ENCODE measurements around the gene LTV1.

The LTV1 gene

DNA sequence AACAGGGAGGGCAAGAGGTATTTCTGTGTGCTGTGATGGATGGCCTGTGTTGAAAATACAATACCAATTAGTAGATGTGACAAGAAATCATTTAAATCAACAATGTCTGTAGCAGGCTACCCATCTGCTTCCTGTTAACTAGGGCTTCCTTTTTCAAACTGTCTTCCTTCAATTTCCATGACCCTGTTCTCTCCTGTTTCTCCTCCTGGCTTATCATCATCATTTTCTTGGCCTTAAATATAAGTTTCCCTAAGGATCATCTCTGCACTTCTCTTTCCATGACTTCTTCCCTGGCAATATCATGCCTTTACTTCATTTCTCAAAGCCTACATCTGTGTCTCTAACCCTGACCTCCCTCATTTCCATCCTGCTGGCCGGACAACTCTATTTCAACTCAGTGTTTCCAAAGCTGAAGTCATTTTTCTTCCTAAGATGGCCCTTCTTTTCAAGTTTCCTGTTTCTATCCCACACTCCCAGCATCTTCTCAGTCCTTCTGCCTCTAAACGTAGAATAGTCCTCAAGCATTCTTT, 39.3 kb downstream of the LTV1 start:
- no peaks in the 10 kb centered on the region for H3F3A ChIP-seq (ENCODE audit: insufficient read depth)
- H3K36me3 ChIP-seq (ENCODE audit: low read length), result no peaks in the 10 kb centered on the region
- no peak overlapping the region for H3K4me3 ChIP-seq (ENCODE audit: insufficient read depth, low read length, poor library complexity, severe bottlenecking)
- TF ChIP-seq, protein P1, sequence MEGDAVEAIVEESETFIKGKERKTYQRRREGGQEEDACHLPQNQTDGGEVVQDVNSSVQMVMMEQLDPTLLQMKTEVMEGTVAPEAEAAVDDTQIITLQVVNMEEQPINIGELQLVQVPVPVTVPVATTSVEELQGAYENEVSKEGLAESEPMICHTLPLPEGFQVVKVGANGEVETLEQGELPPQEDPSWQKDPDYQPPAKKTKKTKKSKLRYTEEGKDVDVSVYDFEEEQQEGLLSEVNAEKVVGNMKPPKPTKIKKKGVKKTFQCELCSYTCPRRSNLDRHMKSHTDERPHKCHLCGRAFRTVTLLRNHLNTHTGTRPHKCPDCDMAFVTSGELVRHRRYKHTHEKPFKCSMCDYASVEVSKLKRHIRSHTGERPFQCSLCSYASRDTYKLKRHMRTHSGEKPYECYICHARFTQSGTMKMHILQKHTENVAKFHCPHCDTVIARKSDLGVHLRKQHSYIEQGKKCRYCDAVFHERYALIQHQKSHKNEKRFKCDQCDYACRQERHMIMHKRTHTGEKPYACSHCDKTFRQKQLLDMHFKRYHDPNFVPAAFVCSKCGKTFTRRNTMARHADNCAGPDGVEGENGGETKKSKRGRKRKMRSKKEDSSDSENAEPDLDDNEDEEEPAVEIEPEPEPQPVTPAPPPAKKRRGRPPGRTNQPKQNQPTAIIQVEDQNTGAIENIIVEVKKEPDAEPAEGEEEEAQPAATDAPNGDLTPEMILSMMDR (IDR thresholded peaks at IDR 0.05; ENCODE audit: insufficient read depth, low read length, poor library complexity, severe bottlenecking), result no peak
- TF ChIP-seq EZH2phosphoT487 (conservative IDR thresholded peaks at IDR 0.05; ENCODE audit: low read length), result no peak
- no peaks in the 10 kb centered on the region for H3K79me2 ChIP-seq (ENCODE audit: insufficient read depth, low read length)
- H3K27ac ChIP-seq (ENCODE audit: low read depth, low read length), result no peak overlapping the region
- no peaks in the 10 kb centered on the region for H4K20me1 ChIP-seq (ENCODE audit: low read depth, low read length)
- H3K9ac ChIP-seq (ENCODE audit: low read length), result no peak overlapping the region
- no peaks in the 10 kb centered on the region for H3K9me2 ChIP-seq (replicated peaks; ENCODE audit: insufficient read depth, low read length)
- no peaks in the 10 kb centered on the region for H3K27me3 ChIP-seq (ENCODE audit: low read length)
- H3K4me2 ChIP-seq (ENCODE audit: low read depth, low read length, poor library complexity, severe bottlenecking), result no peak overlapping the region
- H3K9me3 ChIP-seq (ENCODE audit: insufficient read depth, low read length), result no peaks in the 10 kb centered on the region
- H2AFZ ChIP-seq (ENCODE audit: low read depth, low read length, severe bottlenecking), result no peak overlapping the region

DNA sequence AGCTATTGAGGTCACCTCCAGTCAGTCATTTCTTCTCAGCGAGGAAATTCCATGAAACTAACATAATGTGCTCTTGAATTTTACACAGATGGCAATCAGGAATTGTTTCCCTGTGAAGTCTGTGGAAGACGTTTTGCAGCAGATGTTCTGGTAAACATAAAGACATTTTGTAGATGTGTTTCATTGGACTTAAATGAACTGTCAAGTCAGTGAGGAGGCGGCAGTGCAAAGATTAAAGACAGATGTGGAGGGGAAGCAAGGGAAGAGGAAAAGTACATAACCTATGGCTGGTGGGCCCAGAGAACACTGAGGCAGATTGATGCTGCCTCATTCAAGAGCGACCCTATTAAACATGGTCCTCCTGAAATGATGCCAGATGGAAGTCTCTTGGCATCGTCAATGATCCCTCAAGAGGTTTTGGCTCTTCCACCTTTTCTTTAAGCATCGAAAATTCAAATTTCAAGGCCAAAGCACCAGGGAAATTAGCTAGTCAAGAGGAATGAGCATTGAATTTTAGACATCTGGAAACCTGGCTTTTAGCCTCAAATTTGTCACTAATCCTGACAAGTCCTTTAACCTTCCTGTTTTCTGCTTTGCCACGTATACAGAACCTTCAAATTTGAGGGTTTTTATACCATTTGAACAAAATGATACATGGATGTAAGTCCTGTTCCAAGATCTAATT, 41.2 kb downstream of the LTV1 start:
- no peak overlapping the region for H2AFZ ChIP-seq (ENCODE audit: low read depth, low read length, severe bottlenecking)
- no peaks in the 10 kb centered on the region for H3K27me3 ChIP-seq (ENCODE audit: low read length)
- no peaks in the 10 kb centered on the region for H4K20me1 ChIP-seq (ENCODE audit: low read depth, low read length)
- no peaks in the 10 kb centered on the region for H3K9me2 ChIP-seq (replicated peaks; ENCODE audit: insufficient read depth, low read length)
- H3K4me2 ChIP-seq (ENCODE audit: low read depth, low read length, poor library complexity, severe bottlenecking), result no peak overlapping the region
- H3K27ac ChIP-seq (ENCODE audit: low read depth, low read length), result no peak overlapping the region
- no peaks in the 10 kb centered on the region for H3K79me2 ChIP-seq (ENCODE audit: insufficient read depth, low read length)
- TF ChIP-seq, protein P1 (IDR thresholded peaks at IDR 0.05; ENCODE audit: insufficient read depth, low read length, poor library complexity, severe bottlenecking), result no peak
- TF ChIP-seq EZH2phosphoT487 (conservative IDR thresholded peaks at IDR 0.05; ENCODE audit: low read length), result no peak
- H3K4me3 ChIP-seq (ENCODE audit: insufficient read depth, low read length, poor library complexity, severe bottlenecking), result no peak overlapping the region
- no peak overlapping the region for H3K9ac ChIP-seq (ENCODE audit: low read length)
- no peaks in the 10 kb centered on the region for H3F3A ChIP-seq (ENCODE audit: insufficient read depth)
- no peaks in the 10 kb centered on the region for H3K36me3 ChIP-seq (ENCODE audit: low read length)
- no peaks in the 10 kb centered on the region for H3K9me3 ChIP-seq (ENCODE audit: insufficient read depth, low read length)

DNA sequence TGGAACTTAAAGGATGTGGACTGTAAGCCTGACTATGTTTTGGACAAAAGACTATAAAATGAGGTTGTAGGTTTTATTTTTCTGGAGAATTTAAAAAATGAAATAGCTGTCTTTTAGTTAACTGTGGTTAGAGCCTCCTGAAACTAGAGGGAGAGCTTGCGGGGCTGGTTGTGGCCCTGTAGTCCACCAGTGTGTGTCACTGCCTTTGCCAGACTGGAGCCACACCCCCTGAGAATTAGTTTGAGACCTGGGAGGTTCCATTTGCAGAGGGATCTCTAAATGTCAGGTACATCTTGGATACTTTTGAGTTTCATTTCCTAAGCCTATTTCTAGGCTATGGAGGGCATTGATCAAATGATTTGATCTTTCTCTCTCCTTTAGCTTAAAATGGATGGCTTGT, 42.0 kb downstream of the LTV1 start:
- no peaks in the 10 kb centered on the region for H3K36me3 ChIP-seq (ENCODE audit: low read length)
- H3K4me3 ChIP-seq (ENCODE audit: insufficient read depth, low read length, poor library complexity, severe bottlenecking), result no peak overlapping the region
- no peaks in the 10 kb centered on the region for H3K27me3 ChIP-seq (ENCODE audit: low read length)
- no peaks in the 10 kb centered on the region for H4K20me1 ChIP-seq (ENCODE audit: low read depth, low read length)
- no peak overlapping the region for H2AFZ ChIP-seq (ENCODE audit: low read depth, low read length, severe bottlenecking)
- TF ChIP-seq, protein P1 (IDR thresholded peaks at IDR 0.05; ENCODE audit: insufficient read depth, low read length, poor library complexity, severe bottlenecking), result no peak
- H3K9ac ChIP-seq (ENCODE audit: low read length), result no peak overlapping the region
- no peak overlapping the region for H3K27ac ChIP-seq (ENCODE audit: low read depth, low read length)
- H3F3A ChIP-seq (ENCODE audit: insufficient read depth), result no peaks in the 10 kb centered on the region
- H3K9me3 ChIP-seq (ENCODE audit: insufficient read depth, low read length), result no peaks in the 10 kb centered on the region
- H3K4me2 ChIP-seq (ENCODE audit: low read depth, low read length, poor library complexity, severe bottlenecking), result no peak overlapping the region
- no peaks in the 10 kb centered on the region for H3K9me2 ChIP-seq (replicated peaks; ENCODE audit: insufficient read depth, low read length)
- H3K79me2 ChIP-seq (ENCODE audit: insufficient read depth, low read length), result no peaks in the 10 kb centered on the region

All from SU-DHL-6 (cell line).